Posterior vena cava (tissue), 2 donors: ENCODE data around the gene MEIOB. TPM values are rescaled to one million over a fixed set of nuclear protein-coding genes. Genes with fewer than 3 reads are reported as not detected.
"Not testable (repeated sequence)": the region's sequence is repeated elsewhere in the genome, so short reads cannot be mapped to it uniquely, and the experiment has no call there.

Experiments
- DNase-seq: peaks from one replicate; pipeline ENCODE4 v3.0.0-alpha.2; 2020; ENCODE audit warnings: low spot score
- intact Hi-C, 2 donors: fragments of 100-400 bp; cut with DNase I; formaldehyde crosslinking; loops; one replicate each; pipeline versions ENCODE4 v1.14.1 to v1.14.2; 2022 to 2023
- total RNA-seq, 2 donors: library from RNA; stranded (reverse); fragmentation: NEBNext Ultra II Directional; extraction: Animal tissue kit (Norgen Biotek cat#: 25700); gene quantifications; one replicate each; pipeline ENCODE4 v1.2.1, GENCODE V29; 2021
- donor health status: DM: yes; HTN: yes; CAD: no.
- donor health status: DM: yes; HTN: yes; CAD: no.

The MEIOB gene
- total RNA-seq, 2 donors from 2014 or later, result not detected

DNA sequence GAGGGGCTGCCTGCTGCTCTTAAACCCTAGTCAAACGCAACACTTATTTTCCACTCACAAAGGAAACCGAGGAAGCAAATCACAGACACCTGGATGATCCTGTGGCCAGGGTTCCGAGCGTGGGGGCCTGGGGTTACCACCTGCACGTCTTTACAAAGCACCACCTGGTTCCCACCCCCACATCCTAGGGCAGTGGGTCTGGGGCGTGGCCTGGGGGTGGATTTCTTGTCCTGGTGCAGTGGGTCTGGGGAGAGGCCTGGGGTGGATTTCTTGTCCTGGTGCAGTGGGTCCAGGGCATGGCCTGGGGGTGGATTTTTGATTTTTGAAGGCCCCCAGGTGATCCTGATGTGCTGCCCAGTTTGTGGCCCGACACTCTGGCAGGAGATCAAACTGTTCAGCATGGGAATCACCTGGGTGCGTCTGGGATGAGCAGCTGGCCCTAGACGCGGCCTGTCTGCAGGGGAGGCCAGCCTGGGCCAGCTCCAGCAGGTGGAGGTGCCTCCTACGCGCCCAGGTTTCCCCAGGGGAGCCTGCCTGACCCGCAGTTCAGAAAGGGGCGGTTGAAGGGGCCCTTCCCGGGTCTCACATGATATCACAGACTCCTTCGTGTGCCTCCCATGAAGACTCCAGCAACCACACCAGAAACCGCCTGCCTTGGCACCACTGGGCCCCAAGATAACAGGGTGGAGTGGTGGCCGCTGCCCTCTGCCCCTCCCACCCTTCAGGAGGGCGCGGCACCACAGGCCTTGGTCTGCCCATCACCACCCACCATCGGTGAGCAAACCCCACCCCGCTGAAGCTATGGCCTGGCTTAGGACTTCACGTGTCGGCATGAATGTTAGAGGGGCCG is 51.6 kb downstream of the MEIOB start:
- intact Hi-C loops, result loop anchor here in 1 of 2 donors (10.0 kb wide), 1 partner anchor 1764 kb away; no protein-coding TSS in a partner anchor
- DNase-seq, result peak; percentile 64

DNA sequence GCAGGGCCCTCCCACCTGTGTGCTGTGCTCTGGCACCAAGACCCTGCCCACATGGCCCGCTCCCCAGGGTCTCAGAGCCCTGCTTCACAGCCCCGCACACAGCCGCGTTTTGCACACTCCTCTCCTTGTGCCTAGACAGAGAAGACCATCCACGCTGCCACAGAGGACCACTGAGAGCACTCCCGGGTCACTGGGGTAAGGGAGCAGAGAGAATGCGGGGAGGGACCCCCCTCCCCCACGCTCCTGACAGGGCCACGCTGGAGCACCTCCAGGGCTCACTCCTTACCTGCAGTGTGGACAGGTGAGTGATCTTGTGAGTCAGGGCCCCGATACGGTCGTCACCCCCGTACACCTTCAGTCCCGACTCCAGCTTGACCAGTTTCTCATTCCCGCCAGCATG is 52.4 kb downstream of the MEIOB start:
- intact Hi-C loops, result loop anchor here in 1 of 2 donors (10.0 kb wide), 1 partner anchor 1765 kb away; no protein-coding TSS in a partner anchor
- peak; percentile 74 for DNase-seq

DNA sequence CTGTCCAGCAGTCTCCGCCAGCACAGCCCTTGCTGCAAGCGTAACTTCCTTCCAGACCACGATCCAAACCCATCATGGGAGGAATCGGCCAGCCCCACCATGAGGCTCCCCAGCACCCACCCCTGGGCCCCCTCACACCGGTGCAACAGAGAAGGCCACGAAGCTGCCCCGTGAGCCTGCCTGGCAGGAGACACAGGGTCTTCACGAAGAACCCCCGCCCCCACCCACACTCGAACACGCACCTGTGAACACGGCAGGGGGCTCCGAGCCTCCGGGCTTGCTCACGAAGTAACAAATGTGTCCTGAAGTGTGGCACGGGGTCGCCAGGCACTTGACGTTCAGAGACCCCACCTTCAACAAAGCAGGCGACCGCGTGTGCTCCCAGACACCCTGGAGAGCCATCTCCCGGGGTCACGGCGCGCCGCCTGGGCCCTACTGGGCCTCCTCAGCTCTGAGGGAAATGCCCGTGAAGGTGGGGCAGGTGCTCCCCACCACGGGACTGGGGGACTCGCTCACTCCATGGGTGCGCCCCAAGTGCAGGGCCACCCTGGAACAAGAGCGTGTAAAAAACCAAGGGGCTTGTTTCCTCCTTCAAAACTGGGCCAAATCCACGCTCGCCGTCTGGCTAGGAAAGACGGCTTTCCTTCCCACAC is 53.0 kb downstream of the MEIOB start:
- intact Hi-C loops, result no loop called here
- peak; percentile 60 for DNase-seq

DNA sequence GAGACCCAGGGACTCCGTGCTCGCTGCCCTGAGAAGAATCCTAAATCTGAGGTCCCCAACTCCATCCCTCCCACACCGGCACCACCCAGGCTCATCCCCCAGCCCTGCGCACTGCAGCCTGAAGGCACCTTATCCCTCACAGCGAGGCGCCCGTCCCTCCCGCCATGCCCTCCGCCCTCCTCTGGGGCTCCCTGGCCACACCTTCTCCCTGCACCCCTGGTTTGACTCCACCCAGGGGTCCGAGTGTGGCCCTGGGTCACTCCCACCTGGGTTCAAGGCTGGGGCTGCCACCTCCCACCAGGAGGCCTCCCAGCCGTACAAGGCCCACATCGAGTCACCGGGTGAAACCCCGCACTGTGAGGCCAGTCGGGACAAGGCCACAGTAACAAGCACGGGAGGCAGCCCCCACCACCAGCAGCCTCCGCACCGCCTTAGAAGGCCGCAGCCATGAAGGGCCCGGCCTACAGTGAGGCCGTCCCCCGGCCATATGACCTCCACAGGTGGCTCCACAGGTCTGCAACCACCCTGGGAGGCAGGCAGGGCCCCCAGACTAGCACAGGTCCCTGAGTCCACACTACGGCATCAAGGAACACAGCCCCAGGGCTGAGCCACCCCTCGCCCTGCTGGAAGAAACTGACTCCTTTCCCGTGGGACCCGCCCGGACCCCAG is 53.6 kb downstream of the MEIOB start:
- peak; percentile 66 for DNase-seq

DNA sequence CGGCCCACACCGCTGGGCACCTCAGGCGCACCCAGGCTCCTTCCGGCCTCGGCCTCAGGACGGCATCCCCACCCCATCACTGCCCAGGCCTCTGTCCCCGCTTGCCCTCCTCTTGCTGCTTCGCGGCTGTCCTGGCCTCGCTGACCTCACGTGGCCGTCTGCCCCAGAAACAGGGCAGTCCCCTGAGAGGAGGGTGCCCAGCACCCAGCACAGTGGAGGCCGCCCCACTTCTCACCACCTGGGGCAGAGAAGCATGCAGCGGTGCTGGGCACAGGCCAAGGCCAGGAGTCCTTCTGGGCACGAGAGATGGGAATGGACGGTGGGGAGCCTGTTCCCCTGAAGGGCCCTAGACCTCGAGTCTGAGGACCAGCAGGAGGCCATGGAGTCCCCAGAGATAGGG is 54.2 kb downstream of the MEIOB start:
- peak; percentile 72 for DNase-seq
- intact Hi-C loops, result loop anchor here in 1 of 2 donors (2.0 kb wide), 1 partner anchor 419 kb away; the partner anchor contains the start of gene DNASE1L2

More for the DNA sequence above, 53.6 kb downstream of the MEIOB start:
- intact Hi-C loops, result no loop called here

DNA sequence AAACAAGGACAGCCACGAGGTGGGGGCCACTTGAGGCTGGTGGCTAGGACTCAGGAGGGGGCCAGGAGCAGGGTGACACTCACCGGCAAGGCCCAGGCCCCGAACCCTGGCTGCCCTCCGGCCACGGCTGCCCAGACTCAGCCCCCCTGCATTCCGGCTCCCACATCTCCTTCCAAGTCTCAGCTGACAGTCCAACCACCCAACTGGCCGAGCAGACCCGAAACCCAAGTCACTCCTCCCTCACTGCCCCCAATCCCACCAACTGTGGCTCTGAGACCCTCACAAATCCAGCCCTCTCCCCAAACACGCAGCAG is 54.7 kb downstream of the MEIOB start:
- intact Hi-C loops, result loop anchor here in 1 of 2 donors (2.0 kb wide), 1 partner anchor 420 kb away; the partner anchor contains the start of gene DNASE1L2
- DNase-seq, result peak; percentile 64

DNA sequence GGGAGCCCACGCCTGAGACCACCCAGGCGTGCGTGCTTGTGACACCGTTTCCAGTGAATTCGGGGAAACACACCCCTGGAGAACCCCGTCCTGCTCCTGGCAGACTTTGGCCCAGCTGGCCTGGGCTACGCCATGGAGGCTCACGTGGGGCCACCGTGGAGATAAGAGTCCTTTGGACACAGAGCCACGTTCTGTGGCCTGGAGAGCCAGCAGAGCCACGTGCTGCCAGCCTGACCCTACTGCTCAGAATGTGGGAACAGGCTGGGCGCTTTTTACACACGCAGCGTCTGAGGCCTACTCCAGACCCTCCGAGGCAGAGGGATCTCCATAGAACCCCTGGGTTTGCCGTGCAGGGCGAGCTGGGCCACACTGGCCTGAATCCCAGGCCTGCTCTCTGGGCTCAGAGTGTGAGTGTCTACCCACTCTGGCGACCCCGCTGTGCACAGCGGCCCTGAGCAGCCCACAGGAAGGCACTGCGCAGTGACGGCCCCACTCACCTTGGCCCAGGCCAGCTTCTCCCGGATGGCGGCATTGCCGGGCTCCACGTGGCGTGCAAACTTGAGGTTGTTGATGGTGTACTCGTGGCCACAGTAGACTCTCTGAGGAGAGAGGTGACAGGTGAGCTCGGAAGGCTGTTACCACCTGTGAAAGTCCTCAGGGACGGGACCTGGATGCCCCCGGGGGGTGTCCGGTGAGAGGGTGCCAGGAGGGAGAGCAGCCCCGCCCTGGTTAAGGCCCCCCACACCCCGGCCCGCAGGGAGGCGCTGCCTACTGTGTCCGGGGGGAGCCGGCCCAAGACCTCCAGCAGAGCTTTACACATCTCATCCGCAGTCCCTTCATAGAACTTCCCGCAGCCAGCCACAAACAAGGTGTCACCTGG is 55.3 kb downstream of the MEIOB start:
- peak; percentile 73 for DNase-seq
- intact Hi-C loops, result loop anchor here in 1 of 2 donors (2.0 kb wide), 1 partner anchor 420 kb away; the partner anchor contains the start of gene DNASE1L2

DNA sequence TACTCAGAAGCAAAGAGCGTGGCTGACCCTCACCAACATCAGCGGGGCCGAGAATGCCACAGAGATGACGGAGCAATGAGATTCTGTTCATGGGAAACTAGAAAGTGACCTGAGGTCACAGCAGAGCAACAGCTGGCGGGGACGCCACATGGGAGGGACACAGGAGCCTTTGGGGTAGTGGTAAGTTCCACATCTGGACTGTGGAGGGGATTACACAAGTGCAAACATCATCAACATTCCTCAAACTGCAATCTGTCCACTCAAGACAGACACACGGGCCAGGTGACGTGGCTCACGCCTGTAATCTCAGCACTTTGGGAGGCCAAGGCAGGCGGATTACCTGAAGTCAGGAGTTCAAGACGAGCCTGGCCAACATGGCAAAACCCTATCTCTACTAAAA is 56.5 kb downstream of the MEIOB start:
- intact Hi-C loops, result no loop called here
- no peak for DNase-seq

DNA sequence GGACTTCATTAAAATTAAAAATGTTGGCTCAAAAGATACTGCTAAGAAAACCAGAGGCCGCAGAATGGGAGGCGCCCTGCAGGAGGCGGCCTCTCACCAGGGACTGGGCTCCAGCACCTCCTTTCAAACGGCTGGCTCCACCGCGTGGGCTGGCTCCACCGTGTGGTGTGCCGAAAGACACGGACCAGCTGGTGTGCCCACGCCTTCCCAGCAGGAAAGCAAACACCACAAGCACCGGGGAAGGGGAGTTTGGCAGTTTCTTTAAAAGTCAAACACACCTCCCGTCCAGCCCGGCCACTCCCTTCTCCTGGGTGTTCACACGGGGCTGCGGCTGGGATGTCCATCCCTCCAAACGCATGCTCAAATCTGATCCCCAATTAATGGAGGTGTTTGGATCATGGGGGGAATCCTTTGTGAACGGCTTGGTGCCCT is 59.2 kb downstream of the MEIOB start:
- intact Hi-C loops, result loop anchor here in 1 of 2 donors (5.0 kb wide), 1 partner anchor 50 kb away; no protein-coding TSS in a partner anchor
- DNase-seq, result peak; percentile 79

DNA sequence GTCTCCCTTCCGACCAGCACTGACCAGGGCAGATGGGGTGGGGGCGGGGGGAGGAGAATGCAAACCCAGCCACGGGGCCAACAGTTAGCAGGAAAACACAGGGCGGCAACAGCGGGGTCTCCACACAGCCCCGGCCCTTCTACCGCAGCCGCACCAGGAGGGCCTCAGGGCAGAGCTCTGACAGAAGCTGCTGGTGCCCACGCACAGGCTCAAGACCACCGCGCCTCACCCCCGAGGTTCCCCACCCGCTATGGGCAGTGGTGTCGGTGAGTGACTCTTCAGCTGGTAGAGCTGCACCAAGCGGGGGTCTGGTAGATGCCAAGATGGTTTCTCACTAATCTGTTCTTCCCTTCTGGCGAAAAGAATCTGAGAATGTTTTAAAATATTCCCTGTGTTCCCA is 61.4 kb downstream of the MEIOB start:
- intact Hi-C loops, result loop anchor here in 1 of 2 donors (5.0 kb wide), 1 partner anchor 48 kb away; no protein-coding TSS in a partner anchor
- DNase-seq, result no peak

DNA sequence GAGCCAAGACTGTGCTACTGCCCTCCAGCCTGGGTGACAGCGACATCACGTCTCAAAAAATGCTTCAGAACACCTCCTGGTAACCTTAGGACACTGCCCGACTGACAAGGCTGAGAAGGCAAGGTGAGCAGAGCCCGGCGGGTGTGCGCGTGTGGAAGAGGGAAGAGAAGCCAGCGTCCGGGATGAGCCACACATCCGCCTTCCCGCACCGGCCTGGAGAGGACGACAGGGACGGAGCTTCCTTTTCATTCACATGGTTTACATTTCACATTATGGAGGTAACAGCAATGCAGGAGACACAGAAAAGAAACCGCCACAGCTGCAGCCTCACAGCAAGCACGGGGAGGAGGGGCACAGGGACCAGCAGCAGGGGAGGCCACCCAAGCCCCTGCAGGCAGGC is 61.9 kb downstream of the MEIOB start:
- no peak for DNase-seq
- intact Hi-C loops, result loop anchor here in 1 of 2 donors (5.0 kb wide), 1 partner anchor 48 kb away; no protein-coding TSS in a partner anchor

DNA sequence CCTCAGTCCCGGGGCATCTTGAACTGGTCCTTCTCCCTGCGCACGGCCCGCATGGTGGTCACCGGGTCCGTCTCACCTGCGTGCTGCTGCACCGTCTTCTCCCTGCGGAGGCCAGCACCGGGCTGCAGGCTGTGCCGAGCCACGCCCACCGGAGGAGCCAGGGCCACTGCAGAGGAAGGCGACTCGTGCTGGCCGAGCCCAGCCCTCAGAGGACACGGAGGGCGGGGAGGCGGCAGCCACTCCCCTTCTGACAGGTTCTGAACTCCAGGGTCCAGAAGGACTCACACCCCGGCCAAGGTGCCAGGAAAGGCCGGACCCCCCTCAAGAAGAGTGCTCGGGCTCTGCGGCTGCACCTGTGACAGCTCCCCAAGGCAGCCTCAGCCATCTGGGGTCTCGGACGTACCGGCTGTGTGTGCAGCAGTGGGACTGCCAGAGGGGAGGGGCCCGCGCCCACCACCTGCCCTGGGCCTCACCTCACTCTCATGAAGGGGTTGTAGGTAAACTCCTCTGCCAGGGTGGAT is 62.6 kb downstream of the MEIOB start:
- no peak for DNase-seq
- intact Hi-C loops, result no loop called here

DNA sequence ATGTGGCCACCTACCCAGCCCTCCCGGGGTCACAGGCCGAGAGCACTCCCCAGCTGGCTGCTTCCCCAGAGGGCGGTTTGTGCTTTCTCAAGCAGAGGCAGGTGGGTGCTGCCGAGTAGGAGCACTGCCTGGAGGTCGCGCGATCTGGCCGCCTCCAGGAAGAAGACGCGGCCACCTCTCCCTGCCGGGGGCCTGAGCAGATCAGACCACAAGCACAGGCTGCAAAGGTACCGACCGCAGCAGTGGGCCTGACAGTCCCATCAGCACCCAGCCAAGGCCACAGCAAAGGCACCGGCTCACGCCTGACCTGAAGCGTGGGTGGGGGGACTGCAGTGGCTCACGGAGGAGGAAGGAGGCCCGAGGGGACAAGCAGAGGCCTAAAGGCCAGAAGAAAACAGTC is 63.3 kb downstream of the MEIOB start:
- intact Hi-C loops, result no loop called here
- no peak for DNase-seq

DNA sequence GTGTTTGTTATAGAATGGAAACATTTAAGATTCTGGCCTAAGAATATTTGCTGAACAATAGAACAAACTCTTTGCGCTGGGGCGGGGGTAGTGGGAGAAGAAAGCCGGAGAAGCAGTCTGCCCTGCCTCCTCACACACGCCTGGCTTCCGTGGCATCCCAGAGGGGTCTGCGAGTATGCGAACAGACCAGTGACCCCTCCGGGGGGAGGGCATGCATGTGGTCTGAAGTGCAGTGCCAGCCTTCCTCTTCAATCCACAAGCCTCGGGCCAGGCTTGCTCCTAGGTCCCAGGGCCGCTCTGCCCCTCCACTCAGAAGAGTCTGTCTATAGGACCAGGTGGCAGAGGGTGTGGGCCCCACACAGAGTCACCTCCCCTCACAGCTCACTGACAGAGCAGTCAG is 64.3 kb downstream of the MEIOB start:
- no peak for DNase-seq
- intact Hi-C loops, result no loop called here

DNA sequence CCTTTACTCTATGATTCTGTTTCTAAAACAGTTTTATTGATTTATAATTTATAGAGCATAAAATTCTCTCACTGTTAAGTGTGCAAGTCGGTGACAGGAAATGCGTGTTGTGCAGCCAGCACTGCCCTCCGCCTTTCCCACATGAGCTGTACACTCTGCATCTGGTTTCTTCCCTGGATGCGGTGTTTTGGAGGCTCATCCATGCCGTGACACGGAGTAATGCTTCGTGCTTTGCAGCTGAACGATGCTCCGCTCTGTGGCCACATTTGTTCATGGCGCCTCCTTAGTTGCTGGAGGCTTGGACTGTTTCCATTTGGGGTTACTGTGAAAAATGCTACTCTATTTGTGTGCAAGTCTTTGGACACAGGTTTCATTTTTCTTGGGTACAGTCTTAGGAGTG is 71.3 kb downstream of the MEIOB start:
- intact Hi-C loops, result no loop called here
- DNase-seq, result no peak

DNA sequence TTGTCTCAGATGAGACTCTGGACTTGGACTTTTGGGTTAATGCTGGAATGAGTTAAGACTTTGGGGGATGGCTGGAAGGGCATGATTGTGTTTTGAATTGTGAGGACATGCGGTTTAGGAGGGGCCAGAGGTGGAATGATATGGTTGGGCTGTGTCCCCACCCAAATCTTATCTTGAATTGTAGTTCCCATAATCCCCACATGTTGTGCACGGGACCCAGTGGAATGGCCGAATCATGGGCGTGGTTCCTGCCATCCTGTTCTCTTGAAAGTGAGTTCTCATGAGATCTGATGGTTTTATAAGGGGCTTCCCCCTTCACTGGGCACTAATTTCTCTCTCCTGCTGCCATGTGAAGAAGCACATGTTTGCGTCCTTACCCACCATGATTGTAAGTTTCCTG is 72.7 kb downstream of the MEIOB start:
- DNase-seq, intact Hi-C loops: not testable (repeated sequence)

DNA sequence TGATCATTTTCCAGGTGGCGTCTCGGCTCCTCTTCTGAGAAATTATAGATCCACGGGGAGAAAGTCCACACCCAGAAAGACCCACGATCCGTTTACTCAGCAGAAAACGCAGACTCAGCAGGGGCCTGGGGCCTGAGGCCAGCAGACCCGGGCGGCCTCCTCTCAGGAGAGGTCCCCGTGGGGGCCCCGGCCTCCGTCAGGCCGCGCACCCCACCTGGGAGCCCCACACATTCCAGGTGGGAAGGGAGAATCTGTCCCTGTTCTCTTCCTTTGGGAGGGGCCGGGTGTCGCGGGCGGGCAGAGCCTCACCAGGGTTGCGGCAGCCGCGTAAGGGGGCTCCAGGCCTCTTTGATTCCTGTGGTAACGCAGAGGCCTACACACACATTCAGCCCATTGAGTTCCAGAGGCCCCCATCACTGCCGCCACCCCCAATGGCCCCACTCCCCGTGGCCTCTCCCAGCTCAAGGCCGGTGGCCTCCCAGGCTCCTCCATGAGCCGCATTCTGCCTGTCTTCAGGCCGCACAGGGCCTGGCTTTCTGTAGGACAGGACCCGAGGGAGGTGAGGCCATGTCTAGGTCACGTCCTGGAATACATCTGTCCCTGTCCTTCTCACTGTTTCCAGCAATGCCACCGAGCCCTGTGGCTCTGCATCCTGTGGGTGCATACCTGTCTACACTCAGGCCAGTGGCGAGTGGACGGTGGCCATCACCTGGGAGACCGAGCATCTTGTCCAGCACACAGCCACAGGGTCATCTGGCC is 76.9 kb downstream of the MEIOB start:
- intact Hi-C loops, result no loop called here
- DNase-seq, result no peak
